ENCODE results near the gene CBFB. TPM values are rescaled to one million over a fixed set of nuclear protein-coding genes. Genes with fewer than 3 reads are reported as not detected.

Gene CBFB
- total and polyA plus RNA-seq, 7 experiments from 2014 or later: 53.2 to 223 (median 81.2) TPM

GRCh38 chr16:67100569-67101310, 71.8 kb downstream of the CBFB start:
- peak overlapping the region in 1 of 9 donors; percentile 41 for H3K27ac Mint-ChIP-seq
- no peaks in the 10 kb centered on the region for H3K27me3 ChIP-seq (ENCODE audit: control insufficient read depth in 2 of 2, insufficient read depth in 2 of 2, low read length in 2 of 2)
- peaks cover 0 to 8% (median 0%) of the 10 kb centered on the region in 7 donors for H3K4me1 Mint-ChIP-seq
- H3K36me3 ChIP-seq (ENCODE audit: control insufficient read depth in 2 of 3, insufficient read depth in 3 of 3, low read length in 3 of 3): peaks cover 0 to 4% (median 3%) of the 10 kb centered on the region in 3 experiments
- DNase-seq (peak in 5 of 9 donors; percentile 11 to 48 (median 26)), ATAC-seq (no peak)
- H3K36me3 Mint-ChIP-seq: peaks cover 0 to 7% (median 0%) of the 10 kb centered on the region in 5 donors
- no peaks in the 10 kb centered on the region for H3K9me3 ChIP-seq (ENCODE audit: control insufficient read depth in 2 of 3, low read length in 3 of 3)
- H3K27ac ChIP-seq (ENCODE audit: low read depth, low read length): no peak overlapping the region
- H3K4me3 Mint-ChIP-seq: no peak overlapping the region
- no peaks in the 10 kb centered on the region for H3K27me3 Mint-ChIP-seq
- ChIA-PET CTCF (interaction anchor here (0.7 to 5.6 kb wide), 8 partner anchors 49 to 984 kb away, joined by 3 to 36 read pairs (median 4); no protein-coding TSS in a partner anchor), POLR2A (interaction anchor here (0.8 kb wide), 1 partner anchor 15 kb away, joined by 3 read pairs; no protein-coding TSS in a partner anchor)
- no peak overlapping the region for H3K4me3 ChIP-seq (ENCODE audit: low read length)
- intact Hi-C loops (cut with micrococcal nuclease): loop anchor here (1.0 kb wide), 2 partner anchors 82 to 123 kb away; no protein-coding TSS in a partner anchor
- no peaks in the 10 kb centered on the region for H3K4me1 ChIP-seq (ENCODE audit: control insufficient read depth in 2 of 2, insufficient read depth in 2 of 2, low read length in 2 of 2)
- H3K9me3 Mint-ChIP-seq: no peaks in the 10 kb centered on the region

- POLR2A ChIA-PET: interaction anchor here (0.7 to 0.9 kb wide), 3 partner anchors 10 to 56 kb away, joined by 3 read pairs; no protein-coding TSS in a partner anchor
- intact Hi-C loops (cut with micrococcal nuclease): loop anchor here (1.0 kb wide), 2 partner anchors 83 to 124 kb away; no protein-coding TSS in a partner anchor
- Mint-ChIP-seq H3K27ac (no peak overlapping the region), H3K4me1 (peaks cover 0 to 8% (median 0%) of the 10 kb centered on the region in 7 donors), H3K4me3 (no peak overlapping the region), H3K36me3 (peaks cover 0 to 7% (median 0%) of the 10 kb centered on the region in 5 donors), H3K9me3 (no peaks in the 10 kb centered on the region), H3K27me3 (no peaks in the 10 kb centered on the region)
- CTCF ChIA-PET: interaction anchor here (0.6 to 5.6 kb wide), 9 partner anchors 29 to 983 kb away, joined by 3 to 36 read pairs (median 4); no protein-coding TSS in a partner anchor
- ATAC-seq (no peak), DNase-seq (no peak)
- Histone ChIP-seq H3K27ac (ENCODE audit: low read depth, low read length) (no peak overlapping the region), H3K4me1 (ENCODE audit: control insufficient read depth in 2 of 2, insufficient read depth in 2 of 2, low read length in 2 of 2) (no peaks in the 10 kb centered on the region), H3K36me3 (ENCODE audit: control insufficient read depth in 2 of 3, insufficient read depth in 3 of 3, low read length in 3 of 3) (peaks cover 0 to 4% (median 3%) of the 10 kb centered on the region in 3 experiments), H3K9me3 (ENCODE audit: control insufficient read depth in 2 of 3, low read length in 3 of 3) (no peaks in the 10 kb centered on the region), H3K4me3 (ENCODE audit: low read length) (no peak overlapping the region), H3K27me3 (ENCODE audit: control insufficient read depth in 2 of 2, insufficient read depth in 2 of 2, low read length in 2 of 2) (no peaks in the 10 kb centered on the region)
Measured at GRCh38 chr16:67101311-67102082, 72.5 kb downstream of the CBFB start.

- no peaks in the 10 kb centered on the region for H3K27me3 Mint-ChIP-seq
- Histone ChIP-seq H3K4me3 (ENCODE audit: low read length) (no peak overlapping the region), H3K27ac (ENCODE audit: low read depth, low read length) (no peak overlapping the region), H3K36me3 (ENCODE audit: control insufficient read depth in 2 of 3, insufficient read depth in 3 of 3, low read length in 3 of 3) (peaks cover 0 to 4% (median 0%) of the 10 kb centered on the region in 3 experiments), H3K4me1 (ENCODE audit: control insufficient read depth in 2 of 2, insufficient read depth in 2 of 2, low read length in 2 of 2) (peaks cover 2 to 3% of the 10 kb centered on the region in 2 donors), H3K27me3 (ENCODE audit: control insufficient read depth in 2 of 2, insufficient read depth in 2 of 2, low read length in 2 of 2) (no peaks in the 10 kb centered on the region), H3K9me3 (ENCODE audit: control insufficient read depth in 2 of 3, low read length in 3 of 3) (no peaks in the 10 kb centered on the region)
- ATAC-seq: no peak
- no peak overlapping the region for H3K4me3 Mint-ChIP-seq
- ChIA-PET POLR2A (no interaction called here), CTCF (interaction anchor here (0.6 to 5.6 kb wide), 2 partner anchors 51 to 86 kb away, joined by 3 to 36 read pairs; no protein-coding TSS in a partner anchor)
- intact Hi-C loops (cut with micrococcal nuclease): no loop called here
- no peaks in the 10 kb centered on the region for H3K9me3 Mint-ChIP-seq
- peaks cover 0 to 7% (median 0%) of the 10 kb centered on the region in 5 donors for H3K36me3 Mint-ChIP-seq
- peaks cover 0 to 8% (median 0%) of the 10 kb centered on the region in 7 donors for H3K4me1 Mint-ChIP-seq
- DNase-seq: no peak
- H3K27ac Mint-ChIP-seq: peak overlapping the region in 4 of 9 donors; percentile 18 to 79 (median 44)
Measured at GRCh38 chr16:67104061-67104460, 75.1 kb downstream of the CBFB start.

- peak overlapping the region in 2 of 9 donors; percentile 31 to 73 for H3K27ac Mint-ChIP-seq
- Histone ChIP-seq H3K27ac (ENCODE audit: low read depth, low read length) (no peak overlapping the region), H3K36me3 (ENCODE audit: control insufficient read depth in 2 of 3, insufficient read depth in 3 of 3, low read length in 3 of 3) (peaks cover 0 to 3% (median under 1%) of the 10 kb centered on the region in 3 experiments), H3K4me1 (ENCODE audit: control insufficient read depth in 2 of 2, insufficient read depth in 2 of 2, low read length in 2 of 2) (peaks cover 4 to 6% of the 10 kb centered on the region in 2 donors), H3K27me3 (ENCODE audit: control insufficient read depth in 2 of 2, insufficient read depth in 2 of 2, low read length in 2 of 2) (no peaks in the 10 kb centered on the region), H3K4me3 (ENCODE audit: low read length) (no peak overlapping the region), H3K9me3 (ENCODE audit: control insufficient read depth in 2 of 3, low read length in 3 of 3) (no peaks in the 10 kb centered on the region)
- H3K4me3 Mint-ChIP-seq: no peak overlapping the region
- intact Hi-C loops (cut with micrococcal nuclease): no loop called here
- peaks cover 0 to 10% (median 7%) of the 10 kb centered on the region in 7 donors for H3K4me1 Mint-ChIP-seq
- CTCF ChIA-PET: no interaction called here
- no peak for DNase-seq
- POLR2A ChIA-PET: no interaction called here
- ATAC-seq: no peak
- H3K9me3 Mint-ChIP-seq: peaks cover 0 to 2% (median 0%) of the 10 kb centered on the region in 11 donors
- peaks cover 0 to 4% (median 0%) of the 10 kb centered on the region in 5 donors for H3K36me3 Mint-ChIP-seq
- H3K27me3 Mint-ChIP-seq: no peaks in the 10 kb centered on the region
Measured at GRCh38 chr16:67104845-67105244, 75.9 kb downstream of the CBFB start.

- Histone ChIP-seq H3K27me3 (ENCODE audit: control insufficient read depth in 2 of 2, insufficient read depth in 2 of 2, low read length in 2 of 2) (no peaks in the 10 kb centered on the region), H3K4me3 (ENCODE audit: low read length) (no peak overlapping the region), H3K4me1 (ENCODE audit: control insufficient read depth in 2 of 2, insufficient read depth in 2 of 2, low read length in 2 of 2) (peaks cover 4 to 6% of the 10 kb centered on the region in 2 donors), H3K27ac (ENCODE audit: low read depth, low read length) (no peak overlapping the region), H3K9me3 (ENCODE audit: control insufficient read depth in 2 of 3, low read length in 3 of 3) (no peaks in the 10 kb centered on the region), H3K36me3 (ENCODE audit: control insufficient read depth in 2 of 3, insufficient read depth in 3 of 3, low read length in 3 of 3) (peaks cover 0 to 4% (median 0%) of the 10 kb centered on the region in 3 experiments)
- H3K9me3 Mint-ChIP-seq: peaks cover 0 to 2% (median 0%) of the 10 kb centered on the region in 11 donors
- peaks cover 0 to 4% (median 0%) of the 10 kb centered on the region in 5 donors for H3K36me3 Mint-ChIP-seq
- H3K27ac Mint-ChIP-seq: peak overlapping the region in 3 of 9 donors; percentile 12 to 73 (median 31)
- no peak overlapping the region for H3K4me3 Mint-ChIP-seq
- intact Hi-C loops (cut with micrococcal nuclease): no loop called here
- no peak for ATAC-seq
- ChIA-PET POLR2A (no interaction called here), CTCF (interaction anchor here (1.0 kb wide), 1 partner anchor 19 kb away, joined by 4 read pairs; no protein-coding TSS in a partner anchor)
- DNase-seq: no peak
- H3K4me1 Mint-ChIP-seq: peaks cover 0 to 13% (median 7%) of the 10 kb centered on the region in 7 donors
- no peaks in the 10 kb centered on the region for H3K27me3 Mint-ChIP-seq
Measured at GRCh38 chr16:67105246-67105645, 76.3 kb downstream of the CBFB start.

- no peak overlapping the region for H3K4me3 ChIP-seq (ENCODE audit: low read length)
- peaks cover 0 to 4% (median 0%) of the 10 kb centered on the region in 3 experiments for H3K36me3 ChIP-seq (ENCODE audit: control insufficient read depth in 2 of 3, insufficient read depth in 3 of 3, low read length in 3 of 3)
- peaks cover 4 to 8% of the 10 kb centered on the region in 2 donors for H3K4me1 ChIP-seq (ENCODE audit: control insufficient read depth in 2 of 2, insufficient read depth in 2 of 2, low read length in 2 of 2)
- no peak overlapping the region for H3K27ac ChIP-seq (ENCODE audit: low read depth, low read length)
- intact Hi-C loops (cut with micrococcal nuclease): no loop called here
- Mint-ChIP-seq H3K27ac (no peak overlapping the region), H3K27me3 (no peaks in the 10 kb centered on the region), H3K4me3 (no peak overlapping the region), H3K9me3 (peaks cover 0 to 2% (median 0%) of the 10 kb centered on the region in 11 donors), H3K36me3 (peaks cover 0 to 4% (median 0%) of the 10 kb centered on the region in 5 donors), H3K4me1 (peaks cover under 1 to 20% (median 10%) of the 10 kb centered on the region in 7 donors)
- no peaks in the 10 kb centered on the region for H3K9me3 ChIP-seq (ENCODE audit: control insufficient read depth in 2 of 3, low read length in 3 of 3)
- ChIA-PET POLR2A (no interaction called here), CTCF (interaction anchor here (1.0 kb wide), 1 partner anchor 19 kb away, joined by 4 read pairs; no protein-coding TSS in a partner anchor)
- no peak for DNase-seq
- H3K27me3 ChIP-seq (ENCODE audit: control insufficient read depth in 2 of 2, insufficient read depth in 2 of 2, low read length in 2 of 2): no peaks in the 10 kb centered on the region
- ATAC-seq: no peak
Measured at GRCh38 chr16:67105881-67106280, 76.9 kb downstream of the CBFB start.
